Pancreas (tissue), 10 donors: ENCODE data around the gene NKD1. TPM values are rescaled to one million over a fixed set of nuclear protein-coding genes. Genes with fewer than 3 reads are reported as not detected.
A peak's percentile ranks its signal among the peaks of the same experiment; 100 is the strongest.

ENCODE experiments used
- ATAC-seq, 4 donors: fragments of 200-7000 bp; cut with Tn5 transposase; one replicate each; pipeline versions ENCODE4 v1.8.0 to v1.9.1; 2020; ENCODE audit warnings: mild to moderate bottlenecking in 4 of 4, moderate library complexity in 4 of 4
- DNase-seq, 6 donors: peaks; one replicate each; pipeline ENCODE4 v3.0.0-alpha.2; 2020
- FAIRE-seq: peaks from 2 replicates; lab custom pipeline; 2012; peaks lifted over from hg19 to GRCh38; lab: Jason Lieb, UNC
- H3K27ac ChIP-seq, 4 donors: fragments of 200-600 bp; sonication (generic); 1 replicate in 3 of 4; 2 replicates in 1 of 4; pipeline versions ENCODE4 v1.5.0 to v1.8.0; 2020
- H3K27me3 ChIP-seq, 4 donors: fragments of 200-600 bp; one replicate each; pipeline ENCODE4 v1.8.0; 2021
- H3K36me3 ChIP-seq, 3 donors: fragments of 200-600 bp; sonication (generic) in 1 of 3; one replicate each; pipeline versions ENCODE4 v1.5.0 to v1.8.0; 2020 to 2021
- H3K4me1 ChIP-seq, 3 donors: fragments of 200-600 bp; one replicate each; pipeline ENCODE4 v1.8.0; 2021
- H3K4me3 ChIP-seq, 4 donors: fragments of 200-600 bp; sonication (generic) in 2 of 4; one replicate each; pipeline versions ENCODE4 v1.5.0 to v1.8.0; 2020 to 2021
- H3K9me3 ChIP-seq, 4 donors: fragments of 200-600 bp; one replicate each; pipeline ENCODE4 v1.8.0; 2021
- CTCF ChIP-seq, 4 donors: fragments of 200-600 bp; sonication (generic) in 3 of 4; IDR thresholded peaks; one replicate each; pipeline versions ENCODE4 v1.5.0 to v1.8.0; 2021; ENCODE audit warnings: antibody characterized with exemption in 4 of 4
- WGBS, 2 donors: extraction: QIAGEN DNeasy Blood & Tissue Kit; methylation state at CpG; one replicate each; pipeline ENCODE4 v1.1.7; 2013; 5-methylcytosine and 5-hydroxymethylcytosine counted together
- intact Hi-C, 3 donors: fragments of 100-400 bp; cut with DNase I; formaldehyde crosslinking; loops; one replicate each; pipeline versions ENCODE4 v1.11.1 to v1.14.2; 2022
- polyA plus RNA-seq, 2 donors: library from polyadenylated mRNA; stranded (reverse); fragments of 200-250 nt; gene quantifications; one replicate each; pipeline ENCODE4 v1.2.3, GENCODE V29; 2013
- total RNA-seq, 6 donors: library from RNA; stranded (reverse); fragmentation: NEBNext Ultra II Directional in 4 of 6; extraction: Animal tissue kit (Norgen Biotek cat#: 25700) in 4 of 6; gene quantifications; one replicate each; pipeline versions ENCODE4 v1.2.1 to v1.2.4, GENCODE V29; 2021 to 2023
- donor health status: healthy with polysubstance abuse.
- donor health status: DM: no; HTN: no; CAD: no; lungs with moderate emphysema.
- donor health status: DM: no; HTN: no; CAD: no.
- donor health status: control.
- donor health status: control.
- donor health status: Bipolar disorder and iron deficiency.
- donor health status: DM: yes; HTN: yes; CAD: no.
- donor health status: DM: no; HTN: no; CAD: no.
- donor health status: DM: no; HTN: no; CAD: no.
- donor health status: DM: yes; HTN: yes; CAD: no.

The NKD1 gene
- total and polyA plus RNA-seq, 8 donors = 0.45 to 5.8 (median 4.4) TPM

- ATAC-seq (no peak), DNase-seq (peak in 1 of 6 donors; percentile 21), FAIRE-seq (no peak)
- H3K36me3 ChIP-seq = no peaks in the 10 kb centered on the region
- intact Hi-C loops = no loop called here
- H3K4me3 ChIP-seq = no peak overlapping the region
- no peak overlapping the region for H3K27ac ChIP-seq
- H3K9me3 ChIP-seq = no peaks in the 10 kb centered on the region
- H3K27me3 ChIP-seq = no peaks in the 10 kb centered on the region
- peaks cover 6 to 9% (median 7%) of the 10 kb centered on the region in 3 donors for H3K4me1 ChIP-seq
- TF ChIP-seq CTCF (IDR thresholded peaks at IDR 0.05) = no peak
- 93 to 94% methylated on average over 13 of the region's 13 CpGs for WGBS, 2 donors
Observed at GRCh38 chr16:50596762-50597450, 48.7 kb downstream of the NKD1 start.

- H3K4me1 ChIP-seq = peaks cover 1 to 5% (median 4%) of the 10 kb centered on the region in 3 donors
Observed at GRCh38 chr16:50597563-50598255, 49.5 kb downstream of the NKD1 start.

GRCh38 chr16:50598256-50598894, 50.2 kb downstream of the NKD1 start:
- TF ChIP-seq CTCF (IDR thresholded peaks at IDR 0.05) = no peak
- Histone ChIP-seq H3K9me3 (no peaks in the 10 kb centered on the region), H3K27me3 (no peaks in the 10 kb centered on the region), H3K36me3 (no peaks in the 10 kb centered on the region), H3K4me3 (no peak overlapping the region), H3K27ac (no peak overlapping the region), H3K4me1 (peaks cover 0 to 2% (median 0%) of the 10 kb centered on the region in 3 donors)
- intact Hi-C loops = no loop called here
- 44 to 53% methylated on average over 15 of the region's 15 CpGs for WGBS, 2 donors
- FAIRE-seq = no peak
- peak; percentile 59 to 82 (median 64) for ATAC-seq
- peak in 4 of 6 donors; percentile 49 to 89 (median 60) for DNase-seq

More at GRCh38 chr16:50597563-50598255, 49.5 kb downstream of the NKD1 start:
- Histone ChIP-seq H3K27me3 (no peaks in the 10 kb centered on the region), H3K36me3 (no peaks in the 10 kb centered on the region), H3K27ac (no peak overlapping the region), H3K4me3 (no peak overlapping the region), H3K9me3 (no peaks in the 10 kb centered on the region)
- no peak for FAIRE-seq
- no peak for TF ChIP-seq CTCF (IDR thresholded peaks at IDR 0.05)
- WGBS, 2 donors = 93 to 94% methylated on average over 17 of the region's 17 CpGs
- intact Hi-C loops = no loop called here
- ATAC-seq = peak in 3 of 4 donors; percentile 11 to 28 (median 21)
- peak in 1 of 6 donors; percentile 29 for DNase-seq

- no peaks in the 10 kb centered on the region for H3K9me3 ChIP-seq
- DNase-seq = peak in 1 of 6 donors; percentile 13
- intact Hi-C loops = no loop called here
- no peaks in the 10 kb centered on the region for H3K27me3 ChIP-seq
- H3K36me3 ChIP-seq = no peaks in the 10 kb centered on the region
- WGBS, 2 donors = 91 to 93% methylated on average over 8 of the region's 8 CpGs
- FAIRE-seq = no peak
- H3K27ac ChIP-seq = no peak overlapping the region
- H3K4me3 ChIP-seq = no peak overlapping the region
- ATAC-seq = no peak
- no peak for TF ChIP-seq CTCF (IDR thresholded peaks at IDR 0.05)
- peaks cover 0 to 2% (median 0%) of the 10 kb centered on the region in 3 donors for H3K4me1 ChIP-seq
Observed at GRCh38 chr16:50598936-50599361, 50.8 kb downstream of the NKD1 start.
